ENCODE data around the gene NFS1. TPM values are rescaled to one million over a fixed set of nuclear protein-coding genes. Genes with fewer than 3 reads are reported as not detected.

Gene NFS1
- total and polyA plus RNA-seq, 2 of the 8 experiments (the other 6 are each of a cell fraction or from before 2014, with no cell fraction given): 26.1 to 38.8 TPM

DNA sequence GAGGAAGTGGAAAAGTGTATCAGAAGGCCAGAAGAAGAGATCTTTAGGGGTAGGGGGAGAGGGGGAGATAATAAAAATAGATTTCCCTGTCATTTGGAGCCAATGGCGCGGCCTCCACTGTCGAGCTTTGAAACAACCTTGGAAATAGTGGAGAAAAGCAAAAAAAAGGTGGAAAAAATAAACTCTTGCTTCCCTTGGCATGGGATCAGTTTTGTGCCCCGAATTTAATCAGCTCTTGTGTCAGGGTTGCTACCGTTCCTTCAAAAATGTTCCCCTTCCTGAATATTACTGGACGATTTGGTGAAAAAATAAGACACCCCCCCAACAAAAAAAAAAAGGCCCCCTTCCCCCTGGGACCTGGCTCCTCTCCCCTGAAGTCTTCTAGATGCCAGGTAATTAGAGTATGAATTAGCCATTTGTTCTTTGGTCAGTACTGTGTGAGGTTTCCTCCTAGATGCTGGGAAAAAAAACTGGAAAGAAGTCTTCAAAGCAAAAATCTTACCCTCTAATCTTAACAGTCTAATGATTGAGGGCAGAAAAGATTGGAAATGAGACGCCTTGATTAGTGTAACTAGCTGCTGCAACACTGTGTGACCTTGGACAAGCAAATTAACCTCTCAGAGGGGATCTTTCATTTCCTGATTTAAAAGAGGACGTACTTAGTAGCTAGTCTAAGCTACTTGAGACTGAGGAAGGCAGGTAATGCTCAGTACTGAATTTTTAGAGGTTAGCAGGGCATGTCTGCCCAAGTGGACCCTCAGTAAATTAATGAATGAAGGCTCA is 43.8 kb upstream of the NFS1 start (continued):
- TF ChIP-seq, protein P1, sequence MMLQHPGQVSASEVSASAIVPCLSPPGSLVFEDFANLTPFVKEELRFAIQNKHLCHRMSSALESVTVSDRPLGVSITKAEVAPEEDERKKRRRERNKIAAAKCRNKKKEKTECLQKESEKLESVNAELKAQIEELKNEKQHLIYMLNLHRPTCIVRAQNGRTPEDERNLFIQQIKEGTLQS (IDR thresholded peaks at IDR 0.05; ENCODE audit: insufficient read depth, low read depth, low read length): no peak
- TF ChIP-seq MAFK (IDR thresholded peaks at IDR 0.05; ENCODE audit: low read depth, low read length): no peak
- no peak for TF ChIP-seq GTF2F1 (IDR thresholded peaks at IDR 0.05; ENCODE audit: borderline replicate concordance, low read depth, low read length)
- no peak for TF ChIP-seq NRF1 (IDR thresholded peaks at IDR 0.05; ENCODE audit: low read depth, low read length)
- no peak for TF ChIP-seq RXRA (IDR thresholded peaks at IDR 0.05; ENCODE audit: insufficient read depth, low read depth, low read length)
- TF ChIP-seq TAF7 (optimal IDR thresholded peaks at IDR 0.05; ENCODE audit: borderline replicate concordance, low read depth, low read length): peak; percentile 8
- TF ChIP-seq KDM4A (IDR thresholded peaks at IDR 0.05; ENCODE audit: low read depth, low read length, severe bottlenecking): no peak
- TF ChIP-seq YY1 (IDR thresholded peaks at IDR 0.05; ENCODE audit: low read depth, low read length): no peak
- no peak for TF ChIP-seq JUND (IDR thresholded peaks at IDR 0.05; ENCODE audit: low read length)
- peak; percentile 85 for TF ChIP-seq CHD1 (IDR thresholded peaks at IDR 0.05; ENCODE audit: low read depth, low read length)
- no peak for TF ChIP-seq RFX5 (IDR thresholded peaks at IDR 0.05; ENCODE audit: borderline replicate concordance, low read depth, low read length)
- TF ChIP-seq BCL11A (IDR thresholded peaks at IDR 0.05; ENCODE audit: low read depth in 2 of 2, low read length in 2 of 2): no peak
- TF ChIP-seq PHF8 (conservative IDR thresholded peaks at IDR 0.05; ENCODE audit: low read depth, low read length): peak; percentile 46; the same call in 1 of the 2 replicates
- TF ChIP-seq, protein P2, sequence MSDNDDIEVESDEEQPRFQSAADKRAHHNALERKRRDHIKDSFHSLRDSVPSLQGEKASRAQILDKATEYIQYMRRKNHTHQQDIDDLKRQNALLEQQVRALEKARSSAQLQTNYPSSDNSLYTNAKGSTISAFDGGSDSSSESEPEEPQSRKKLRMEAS (IDR thresholded peaks at IDR 0.05): no peak
- TF ChIP-seq TCF12 (IDR thresholded peaks at IDR 0.05; ENCODE audit: low read depth, low read length): no peak
- TF ChIP-seq HDAC2 (IDR thresholded peaks at IDR 0.05; ENCODE audit: borderline replicate concordance in 1 of 2, low read depth in 2 of 2, low read length in 2 of 2): no peak
